ENCODE results near the gene SRSF8.
"Not testable (repeated sequence)": the region's sequence is repeated elsewhere in the genome, so short reads cannot be mapped to it uniquely, and the experiment has no call there.

Gene SRSF8

GRCh38 chr11:95098826-95099225 lies 32.1 kb downstream of the SRSF8 start:
- DNase-seq: no peak

- DNase-seq: no peak
Measured at GRCh38 chr11:95100191-95100648, 33.5 kb downstream of the SRSF8 start.

GRCh38 chr11:95100856-95101507 lies 34.3 kb downstream of the SRSF8 start:
- no peak for DNase-seq

DNA sequence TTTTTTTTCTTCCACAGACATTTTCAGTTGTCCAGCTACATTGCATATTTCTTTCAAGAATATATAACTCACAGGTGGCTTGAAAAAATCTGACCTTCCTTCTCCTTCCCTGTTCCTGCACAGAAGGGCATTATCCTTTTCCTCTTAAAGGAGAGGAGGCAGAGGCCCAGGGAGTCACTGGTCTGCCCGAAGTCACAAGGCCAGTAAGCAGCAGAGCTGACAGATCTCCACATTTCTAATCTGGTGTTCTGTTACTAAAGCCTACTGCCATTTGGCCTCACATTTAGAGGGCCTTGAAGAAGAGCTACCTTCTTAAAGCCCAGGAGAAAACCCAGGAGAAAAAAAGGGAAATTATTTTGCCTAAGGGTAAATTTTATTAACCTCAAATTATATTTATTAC lies 35.2 kb downstream of the SRSF8 start:
- DNase-seq: no peak

- DNase-seq: no peak
Measured at GRCh38 chr11:95102733-95103132, 36.0 kb downstream of the SRSF8 start.

GRCh38 chr11:95103701-95104100 lies 37.0 kb downstream of the SRSF8 start:
- no peak for DNase-seq

GRCh38 chr11:95104121-95104830 lies 37.6 kb downstream of the SRSF8 start:
- DNase-seq: no peak

- no peak for DNase-seq
Measured at GRCh38 chr11:95104856-95105255, 38.1 kb downstream of the SRSF8 start.

DNA sequence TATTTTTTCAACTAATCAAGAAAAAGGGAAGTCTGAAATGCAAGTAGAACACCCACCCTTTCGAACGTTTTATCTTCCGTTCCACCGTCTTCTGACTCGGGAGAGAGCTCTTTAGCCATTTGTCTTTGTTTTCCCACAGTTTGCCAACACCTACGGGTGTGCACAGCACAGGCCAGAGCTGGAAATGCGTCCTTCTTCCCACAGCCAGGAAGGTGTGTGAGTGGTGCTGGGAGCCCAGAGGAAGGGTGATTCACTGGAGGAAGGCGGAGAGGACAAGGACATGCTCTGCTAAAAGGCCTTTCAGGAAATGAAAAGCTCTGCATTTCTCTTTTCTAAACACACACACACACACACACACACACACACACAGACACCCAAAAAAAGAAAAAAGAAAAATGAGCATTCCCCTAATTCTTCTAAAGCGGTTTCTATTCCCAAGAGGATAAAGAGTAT lies 41.5 kb downstream of the SRSF8 start:
- DNase-seq: no peak

DNA sequence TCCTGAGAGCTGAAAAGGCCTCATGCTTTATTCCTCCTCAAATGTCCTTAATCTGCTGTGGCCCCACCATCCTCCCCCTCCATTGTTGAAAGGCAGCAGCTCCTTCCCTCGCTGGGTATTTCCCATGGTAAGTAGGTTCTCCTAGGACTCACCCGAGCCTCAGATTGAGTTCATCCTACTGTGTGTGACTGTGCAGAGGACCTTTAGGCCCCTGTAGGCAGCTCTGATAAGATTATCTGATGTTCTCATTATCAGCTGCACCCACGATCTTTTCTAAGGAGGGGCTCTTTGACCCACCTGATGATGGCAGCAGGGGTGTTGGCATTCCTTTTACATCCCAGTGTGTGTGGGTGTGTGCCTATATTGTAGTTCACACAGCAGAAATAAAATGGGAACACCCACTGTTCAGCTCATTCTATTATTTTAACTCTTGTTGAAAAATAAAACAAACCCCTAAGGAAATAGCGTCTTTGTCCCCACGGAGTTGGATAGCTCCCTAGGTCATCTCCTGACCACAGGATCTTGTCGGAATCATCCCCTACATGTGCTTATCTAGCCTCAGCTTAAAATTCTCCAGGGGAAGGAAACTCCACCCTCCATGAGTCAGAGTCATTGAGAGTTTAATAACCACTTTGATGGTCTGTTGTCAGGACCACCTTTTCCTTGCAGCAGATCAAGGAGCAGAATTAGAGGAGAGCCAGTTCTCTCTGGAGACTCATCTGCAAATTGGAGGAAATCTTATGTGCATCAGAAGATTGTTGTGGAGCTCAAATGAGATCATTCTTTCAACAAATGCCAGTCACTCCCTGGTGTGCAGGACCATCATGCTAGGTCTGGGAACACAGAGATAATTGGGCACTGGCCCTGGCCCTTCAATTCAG lies 42.2 kb downstream of the SRSF8 start:
- DNase-seq: peak; percentile 14

- DNase-seq: not testable (repeated sequence)
Measured at GRCh38 chr11:95111471-95111870, 44.8 kb downstream of the SRSF8 start.

- DNase-seq: no peak
Measured at GRCh38 chr11:95111923-95112540, 45.3 kb downstream of the SRSF8 start.

DNA sequence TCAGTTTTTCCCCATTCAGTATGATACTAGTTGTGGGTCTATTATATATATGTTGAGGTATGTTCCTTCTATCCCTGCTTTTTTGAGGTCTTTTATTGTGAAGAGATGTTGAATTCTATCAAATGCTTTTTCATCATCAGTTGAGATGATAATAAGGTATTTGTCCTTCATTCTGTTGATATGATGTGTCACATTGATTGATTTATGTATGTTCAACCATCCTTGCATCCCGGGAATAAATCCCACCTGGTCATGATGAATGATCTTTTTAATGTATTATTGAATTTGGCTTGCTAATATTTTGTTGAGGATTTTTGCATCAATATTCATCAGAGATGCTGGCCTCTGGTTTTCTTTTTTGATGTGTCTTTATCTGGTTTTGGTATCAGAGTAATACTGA lies 48.9 kb downstream of the SRSF8 start:
- DNase-seq: no peak

DNA sequence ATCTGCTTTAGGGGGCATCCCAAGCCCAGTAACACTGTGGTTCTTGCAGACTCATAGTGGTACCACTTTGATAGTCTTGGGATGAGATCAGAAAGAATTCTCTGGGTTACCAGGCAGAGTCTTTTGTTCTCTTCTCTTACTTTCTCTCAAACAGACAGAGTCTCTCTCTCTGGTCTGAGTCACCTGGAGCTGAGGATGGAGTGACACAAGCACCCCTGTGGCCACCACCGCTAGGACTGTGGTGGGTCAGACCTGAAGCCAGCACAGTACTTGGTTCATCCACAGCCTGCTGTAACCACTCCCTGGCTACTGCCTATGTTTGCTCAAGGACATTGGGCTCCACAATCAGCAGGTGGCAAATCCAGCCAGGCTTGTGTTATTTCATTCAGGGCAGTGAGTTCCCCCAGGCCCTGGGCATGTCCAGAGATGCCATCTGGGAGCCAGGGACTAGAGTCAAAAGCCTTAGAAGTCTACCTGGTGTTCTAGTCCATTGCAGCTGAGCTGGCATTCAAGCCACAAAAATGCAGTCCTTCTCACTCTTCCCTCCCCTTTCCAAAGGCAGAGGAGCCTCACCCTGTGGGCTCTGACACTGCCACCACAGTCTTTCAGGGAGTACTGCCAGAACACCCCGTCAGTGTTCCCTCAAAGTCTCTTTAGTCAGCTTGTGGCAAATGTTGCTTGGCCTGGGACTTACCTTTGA lies 52.8 kb downstream of the SRSF8 start:
- no peak for DNase-seq
